Measurements from ENCODE around the gene FSTL4.

The FSTL4 gene

GRCh38 chr5:133506181-133506580 is 106.2 kb downstream of the FSTL4 start:
- ATAC-seq (ENCODE audit: insufficient read depth, low read depth) (no peak), DNase-seq (no peak)
- H3K4me1 ChIP-seq (ENCODE audit: insufficient read depth, low read length): no peaks in the 10 kb centered on the region
- TF ChIP-seq CTCF (IDR thresholded peaks at IDR 0.05; ENCODE audit: borderline replicate concordance, extremely low read depth, low read length, poor library complexity, severe bottlenecking) (no peak), EZH2 (IDR thresholded peaks at IDR 0.05; ENCODE audit: borderline replicate concordance, low read depth, low read length, severe bottlenecking) (no peak)
- no peak overlapping the region for H3K4me2 ChIP-seq (ENCODE audit: insufficient read depth, low read length)
- H3K4me3 ChIP-seq (ENCODE audit: low read depth in 1 of 2, low read length in 2 of 2): no peak overlapping the region
- no peak overlapping the region for H3K9ac ChIP-seq (ENCODE audit: low read depth, low read length)
- H2AFZ ChIP-seq (ENCODE audit: low read depth, low read length): no peak overlapping the region
- H3K27me3 ChIP-seq (ENCODE audit: insufficient read depth, low read length, poor library complexity): peaks cover 21% of the 10 kb centered on the region
- no peaks in the 10 kb centered on the region for H4K20me1 ChIP-seq (ENCODE audit: insufficient read depth, low read length)
- H3K9me3 ChIP-seq (ENCODE audit: insufficient read depth, low read length, severe bottlenecking): no peaks in the 10 kb centered on the region
- no peak overlapping the region for H3K27ac ChIP-seq (ENCODE audit: low read length)
- H3K36me3 ChIP-seq (ENCODE audit: insufficient read depth, low read length): no peaks in the 10 kb centered on the region
- no peaks in the 10 kb centered on the region for H3K79me2 ChIP-seq (ENCODE audit: insufficient read depth, low read length)

GRCh38 chr5:133503511-133503910 is 108.8 kb downstream of the FSTL4 start:
- Histone ChIP-seq H3K27me3 (ENCODE audit: insufficient read depth, low read length, poor library complexity) (peaks cover 32% of the 10 kb centered on the region), H3K9me3 (ENCODE audit: insufficient read depth, low read length, severe bottlenecking) (no peaks in the 10 kb centered on the region), H3K79me2 (ENCODE audit: insufficient read depth, low read length) (no peaks in the 10 kb centered on the region), H3K27ac (ENCODE audit: low read length) (no peak overlapping the region), H4K20me1 (ENCODE audit: insufficient read depth, low read length) (no peaks in the 10 kb centered on the region), H3K4me2 (ENCODE audit: insufficient read depth, low read length) (no peak overlapping the region), H3K4me1 (ENCODE audit: insufficient read depth, low read length) (no peaks in the 10 kb centered on the region), H3K9ac (ENCODE audit: low read depth, low read length) (no peak overlapping the region), H2AFZ (ENCODE audit: low read depth, low read length) (no peak overlapping the region), H3K36me3 (ENCODE audit: insufficient read depth, low read length) (no peaks in the 10 kb centered on the region), H3K4me3 (ENCODE audit: low read depth in 1 of 2, low read length in 2 of 2) (no peak overlapping the region)
- TF ChIP-seq CTCF (IDR thresholded peaks at IDR 0.05; ENCODE audit: borderline replicate concordance, extremely low read depth, low read length, poor library complexity, severe bottlenecking) (no peak), EZH2 (IDR thresholded peaks at IDR 0.05; ENCODE audit: borderline replicate concordance, low read depth, low read length, severe bottlenecking) (no peak)
- ATAC-seq (ENCODE audit: insufficient read depth, low read depth) (no peak), DNase-seq (no peak)

GRCh38 chr5:133499895-133500294 is 112.4 kb downstream of the FSTL4 start:
- ATAC-seq (ENCODE audit: insufficient read depth, low read depth): no peak
- H3K36me3 ChIP-seq (ENCODE audit: insufficient read depth, low read length): no peaks in the 10 kb centered on the region
- no peaks in the 10 kb centered on the region for H3K4me1 ChIP-seq (ENCODE audit: insufficient read depth, low read length)
- no peaks in the 10 kb centered on the region for H3K79me2 ChIP-seq (ENCODE audit: insufficient read depth, low read length)
- no peaks in the 10 kb centered on the region for H4K20me1 ChIP-seq (ENCODE audit: insufficient read depth, low read length)
- H3K27me3 ChIP-seq (ENCODE audit: insufficient read depth, low read length, poor library complexity): peaks cover 27% of the 10 kb centered on the region
- no peak overlapping the region for H2AFZ ChIP-seq (ENCODE audit: low read depth, low read length)
- TF ChIP-seq CTCF (IDR thresholded peaks at IDR 0.05; ENCODE audit: borderline replicate concordance, extremely low read depth, low read length, poor library complexity, severe bottlenecking) (no peak), EZH2 (IDR thresholded peaks at IDR 0.05; ENCODE audit: borderline replicate concordance, low read depth, low read length, severe bottlenecking) (no peak)
- no peak overlapping the region for H3K4me2 ChIP-seq (ENCODE audit: insufficient read depth, low read length)
- H3K9ac ChIP-seq (ENCODE audit: low read depth, low read length): no peak overlapping the region
- H3K4me3 ChIP-seq (ENCODE audit: low read depth in 1 of 2, low read length in 2 of 2): no peak overlapping the region
- no peak for DNase-seq
- H3K9me3 ChIP-seq (ENCODE audit: insufficient read depth, low read length, severe bottlenecking): no peaks in the 10 kb centered on the region
- no peak overlapping the region for H3K27ac ChIP-seq (ENCODE audit: low read length)
